DMS114 treated with DMSO at 0.1 percent for 48 hours (cell line): Measurements from ENCODE around the gene CAMTA1.
"Not testable (repeated sequence)": the region's sequence is repeated elsewhere in the genome, so short reads cannot be mapped to it uniquely, and the experiment has no call there.

Source experiments
- DNase-seq: peaks from one replicate; lab custom pipeline; 2025; ENCODE audit not compliant: unreplicated experiment; lab: John Stamatoyannopoulos, UW

CAMTA1 gene

GRCh38 chr1:7689307-7689706 is 904.1 kb downstream of the CAMTA1 start:
- not testable (repeated sequence) for DNase-seq

- DNase-seq = no peak
Measured at GRCh38 chr1:7690076-7690475, 904.8 kb downstream of the CAMTA1 start.

GRCh38 chr1:7690496-7691182 is 905.4 kb downstream of the CAMTA1 start:
- no peak for DNase-seq

- DNase-seq = no peak
Measured at GRCh38 chr1:7691576-7691975, 906.3 kb downstream of the CAMTA1 start.

- no peak for DNase-seq
Measured at GRCh38 chr1:7692005-7692404, 906.8 kb downstream of the CAMTA1 start.

- not testable (repeated sequence) for DNase-seq
Measured at GRCh38 chr1:7693037-7693436, 907.8 kb downstream of the CAMTA1 start.

- DNase-seq = no peak
Measured at GRCh38 chr1:7693662-7694061, 908.4 kb downstream of the CAMTA1 start.

- DNase-seq = no peak
Measured at GRCh38 chr1:7694600-7695496, 909.6 kb downstream of the CAMTA1 start.

- no peak for DNase-seq
Measured at GRCh38 chr1:7695497-7696117, 910.4 kb downstream of the CAMTA1 start.

GRCh38 chr1:7698641-7699040 is 913.4 kb downstream of the CAMTA1 start:
- no peak for DNase-seq

- DNase-seq = no peak
Measured at GRCh38 chr1:7702365-7702764, 917.1 kb downstream of the CAMTA1 start.

GRCh38 chr1:7703321-7704213 is 918.3 kb downstream of the CAMTA1 start:
- DNase-seq = no peak

GRCh38 chr1:7704214-7705047 is 919.2 kb downstream of the CAMTA1 start:
- DNase-seq = peak; percentile 74

- DNase-seq = no peak
Measured at GRCh38 chr1:7705048-7705907, 920.0 kb downstream of the CAMTA1 start.

GRCh38 chr1:7705908-7706216 is 920.6 kb downstream of the CAMTA1 start:
- DNase-seq = no peak

- no peak for DNase-seq
Measured at GRCh38 chr1:7707527-7707926, 922.3 kb downstream of the CAMTA1 start.

GRCh38 chr1:7708065-7708464 is 922.8 kb downstream of the CAMTA1 start:
- DNase-seq = not testable (repeated sequence)

- DNase-seq = no peak
Measured at GRCh38 chr1:7710859-7711258, 925.6 kb downstream of the CAMTA1 start.

- DNase-seq = no peak
Measured at GRCh38 chr1:7712731-7713323, 927.6 kb downstream of the CAMTA1 start.
